GM21381 (cell line): ENCODE results near the gene LSM14A.

Experiments used
- ATAC-seq: cut with Tn5 transposase; IDR thresholded peaks from one replicate; pipeline ENCODE4 v1.9.1; 2021; ENCODE audit warnings: mild to moderate bottlenecking, moderate library complexity; ENCODE audit not compliant: unreplicated experiment

Gene LSM14A

DNA sequence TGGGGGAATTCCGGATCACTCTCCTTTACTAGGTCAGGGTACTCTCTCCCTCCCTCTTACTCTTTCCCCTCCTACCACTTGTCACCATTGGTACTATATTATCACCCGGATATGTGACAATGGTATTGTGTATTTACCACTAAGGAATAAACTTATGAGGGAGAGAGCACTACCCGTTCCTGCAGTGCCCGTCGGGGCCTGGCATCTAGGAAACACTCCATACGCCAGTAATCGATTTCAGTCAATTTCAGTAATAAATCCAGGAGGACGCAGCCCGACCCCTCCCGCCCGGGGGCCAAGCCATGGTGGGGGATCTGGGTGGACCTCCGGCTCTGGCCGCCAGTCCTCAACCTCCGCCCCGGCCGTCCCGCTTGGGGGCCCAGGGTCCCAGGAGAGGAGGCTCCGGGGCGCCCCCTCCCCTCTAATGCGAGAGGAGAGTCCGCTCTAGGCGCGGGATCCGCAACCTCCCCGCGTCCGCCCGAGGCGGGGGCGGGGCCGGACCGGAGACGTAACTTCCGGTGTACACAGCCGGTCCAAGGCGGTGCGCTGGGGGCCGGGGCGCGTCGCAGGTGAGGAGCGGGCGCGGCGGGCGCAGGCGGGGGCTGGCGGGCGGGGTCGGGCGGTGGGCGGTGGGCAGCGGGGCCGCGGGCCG lies 81.9 kb downstream of the LSM14A start, which contains the start of gene GARRE1:
TSS of gene GARRE1 (plus strand) at position 509 of the 652 bp plus-strand sequence. CDS start 45,920 bp downstream, outside the sequence.
- ATAC-seq: peak; percentile 82

DNA sequence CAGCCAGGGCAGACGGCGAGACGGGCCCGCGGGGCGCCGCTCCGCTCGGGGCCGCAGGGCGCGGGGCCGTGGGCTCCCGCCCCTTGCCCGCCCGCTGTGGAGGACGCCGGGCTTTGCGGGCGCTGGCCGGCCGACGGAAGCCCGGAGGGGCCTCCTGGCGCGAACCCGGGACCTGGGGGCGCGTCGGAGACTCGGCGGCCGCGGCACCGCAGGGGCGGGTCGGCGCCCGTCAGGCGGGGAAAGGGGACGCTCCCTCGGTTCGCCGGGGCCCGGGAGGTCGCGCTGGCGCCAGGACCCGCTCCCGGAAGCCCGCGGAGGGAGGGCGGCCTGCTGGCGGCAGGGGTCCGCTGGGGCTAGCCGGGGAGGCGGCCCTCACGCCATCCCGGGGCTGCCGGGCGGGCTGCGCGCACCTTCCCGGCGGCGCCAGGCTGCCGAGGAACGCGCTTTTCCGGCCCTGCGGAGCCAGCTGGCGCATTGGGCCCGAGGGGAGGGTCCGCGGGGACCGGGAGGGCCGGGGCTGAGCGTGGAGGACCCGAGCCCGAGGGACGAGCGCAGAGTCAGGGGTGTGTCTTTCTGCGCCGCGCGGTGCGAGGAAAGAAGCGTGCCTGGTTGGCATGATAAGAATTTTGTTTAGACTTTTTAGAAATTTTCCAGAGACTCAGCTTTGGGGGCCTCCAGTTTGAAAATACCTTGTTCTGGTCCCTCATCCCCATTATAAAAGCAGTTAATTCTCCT lies 82.6 kb downstream of the LSM14A start:
- ATAC-seq: peak; percentile 53

DNA sequence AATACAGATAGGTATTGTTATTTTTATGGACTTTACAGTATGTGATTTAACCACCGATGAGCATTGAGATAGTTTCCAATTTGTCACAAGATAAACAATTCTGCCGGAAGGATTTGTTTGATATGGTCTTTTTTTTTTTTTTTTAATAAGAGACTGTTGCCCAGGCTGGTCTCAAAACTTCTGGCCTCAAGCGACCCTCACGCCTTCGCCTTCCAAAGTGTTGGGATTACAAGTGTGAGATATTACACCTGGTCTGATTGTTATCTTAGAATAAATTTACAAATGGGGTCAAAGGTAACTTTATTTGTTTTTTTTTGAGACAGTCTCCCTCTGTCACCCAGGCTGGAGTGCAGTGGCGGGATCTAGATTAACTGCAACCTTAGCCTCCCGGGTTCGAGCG lies 83.2 kb downstream of the LSM14A start:
- no peak for ATAC-seq

DNA sequence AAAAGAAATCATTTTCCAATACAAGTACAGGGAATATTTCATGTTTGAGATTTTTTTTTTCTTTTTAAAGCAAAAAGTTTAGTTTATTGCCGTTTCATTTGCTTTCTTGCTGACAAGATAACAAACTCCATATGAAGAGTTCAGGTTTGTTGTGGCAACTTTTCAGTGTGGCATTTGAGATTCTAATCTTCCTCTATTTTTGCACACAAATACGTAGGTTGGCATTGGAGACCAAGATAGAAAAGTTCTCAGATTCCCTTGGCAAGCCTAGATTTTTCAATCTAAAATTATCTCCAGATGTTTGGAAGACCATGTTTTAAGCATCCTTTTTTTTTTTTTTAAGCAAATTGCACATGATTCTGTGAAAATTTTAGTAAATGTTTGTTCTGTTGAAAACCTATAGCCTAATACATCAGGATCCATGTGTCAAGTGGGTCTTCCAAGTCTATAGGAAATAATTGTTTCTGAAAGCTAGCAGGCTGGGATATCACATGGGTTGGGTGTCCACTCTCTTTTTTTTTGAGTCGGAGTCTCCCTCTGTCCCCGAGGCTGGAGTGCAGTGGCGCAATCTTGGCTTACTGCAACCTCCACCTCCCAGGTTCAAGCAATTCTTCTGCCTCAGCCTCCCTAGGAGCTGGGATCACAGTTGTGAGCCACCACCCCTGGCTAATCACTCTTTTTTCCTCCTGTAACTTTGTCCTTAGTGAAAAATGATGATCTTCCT lies 84.7 kb downstream of the LSM14A start:
- ATAC-seq: no peak

DNA sequence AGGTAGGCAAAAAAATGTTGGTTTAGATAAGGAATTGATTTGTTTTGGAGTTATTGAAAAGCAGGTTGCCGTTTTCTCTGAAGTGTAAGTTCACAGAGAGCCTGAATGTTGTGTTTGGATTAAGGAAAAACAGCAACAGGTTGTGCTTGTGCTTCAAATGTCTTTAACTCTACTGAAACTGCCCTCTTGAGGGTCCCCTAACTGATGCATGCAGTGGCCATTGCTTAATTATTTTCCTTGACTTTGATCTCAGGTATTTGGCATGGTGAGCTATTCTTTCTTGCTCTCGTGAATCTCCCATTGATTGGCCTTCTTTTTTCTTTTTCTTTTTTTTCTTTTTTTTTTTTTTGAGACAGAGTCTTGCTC lies 85.2 kb downstream of the LSM14A start:
- no peak for ATAC-seq

DNA sequence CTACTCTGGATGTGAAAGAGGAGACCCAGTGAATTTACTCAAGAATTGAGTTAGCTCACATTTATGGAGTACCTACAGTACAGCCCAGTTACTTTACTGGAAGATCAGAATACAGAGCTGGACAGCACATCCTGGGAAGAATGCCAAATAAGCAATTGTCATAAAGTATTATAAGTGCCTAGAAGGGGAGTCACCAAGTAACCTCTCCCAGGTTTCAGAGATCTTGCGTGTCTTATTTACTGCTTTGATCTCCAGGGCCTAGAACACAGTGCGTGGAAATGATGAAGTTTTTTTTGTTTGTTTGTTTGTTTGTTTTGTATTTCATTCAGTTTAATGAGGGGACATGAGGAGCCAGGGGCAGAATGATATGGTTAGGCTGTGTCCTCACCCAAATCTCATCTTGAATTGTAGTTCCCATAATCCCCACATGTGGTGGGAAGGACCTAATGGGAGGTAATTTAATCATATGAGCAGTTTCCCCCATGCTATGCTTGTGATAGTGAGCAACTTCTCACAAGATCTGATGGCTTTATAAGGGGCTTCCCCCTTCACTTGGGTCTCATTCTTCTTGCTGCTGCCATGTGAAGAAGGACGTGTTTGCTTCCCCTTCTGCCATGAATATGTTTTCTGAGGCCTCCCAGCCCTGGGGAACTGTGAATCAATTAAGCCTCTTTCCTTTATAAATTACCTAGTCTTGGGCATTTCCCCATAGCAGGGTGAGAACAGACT lies 87.2 kb downstream of the LSM14A start:
- no peak for ATAC-seq

DNA sequence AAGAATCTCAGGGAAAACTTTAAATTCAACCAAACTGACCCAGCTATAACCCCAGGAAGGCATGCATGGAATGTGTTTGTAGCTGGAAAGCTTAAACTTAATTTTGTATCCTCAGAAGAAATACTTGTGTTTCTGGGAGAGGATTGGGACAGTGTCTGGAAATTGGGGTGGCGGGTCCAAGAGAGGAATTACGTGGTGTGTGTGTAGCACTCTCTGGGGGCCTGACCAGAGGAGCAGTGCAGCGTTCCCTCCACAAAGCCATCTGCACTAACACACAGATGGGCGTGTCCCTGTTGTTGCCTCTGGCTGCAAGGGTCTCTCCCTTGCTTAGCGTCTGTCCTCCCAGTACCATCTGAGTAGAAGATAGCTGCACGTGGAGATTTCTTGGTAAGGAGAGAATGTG lies 88.5 kb downstream of the LSM14A start:
- no peak for ATAC-seq

DNA sequence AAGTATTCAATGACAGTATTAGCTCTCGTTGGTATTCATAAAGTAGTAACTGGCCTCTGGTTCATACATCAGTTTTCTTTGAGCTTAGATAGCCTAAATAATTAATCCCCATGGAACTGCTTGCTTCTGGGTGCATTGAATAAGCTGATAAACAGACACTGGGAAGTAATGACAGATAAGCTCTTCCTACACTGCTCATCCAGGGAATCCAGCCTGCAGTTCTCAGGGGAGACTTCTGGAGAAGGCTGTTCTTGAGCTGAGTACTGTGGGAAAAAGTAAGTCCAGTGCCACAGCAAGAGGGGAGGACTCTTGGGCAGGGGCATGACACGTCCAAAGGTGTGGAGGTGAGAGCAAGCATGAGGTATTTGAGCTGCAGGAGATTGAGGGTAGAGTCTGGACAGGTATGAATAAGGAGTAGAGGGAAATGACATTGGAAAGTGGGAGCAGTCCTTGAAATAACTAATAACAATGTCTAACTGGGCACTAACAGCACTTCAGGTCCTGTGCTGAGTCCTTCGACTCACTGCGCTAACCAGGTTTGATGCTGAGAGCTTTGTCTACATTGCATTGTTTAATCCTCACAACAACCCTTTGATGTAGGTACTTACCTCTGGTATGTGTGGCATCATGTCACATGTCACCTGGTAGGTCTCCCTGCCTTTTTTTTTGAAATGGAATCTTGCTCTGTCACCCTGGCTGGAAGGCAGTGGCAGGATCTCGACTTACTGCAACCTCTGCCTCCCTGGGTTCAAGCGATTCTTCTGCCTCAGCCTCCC lies 89.2 kb downstream of the LSM14A start:
- no peak for ATAC-seq

DNA sequence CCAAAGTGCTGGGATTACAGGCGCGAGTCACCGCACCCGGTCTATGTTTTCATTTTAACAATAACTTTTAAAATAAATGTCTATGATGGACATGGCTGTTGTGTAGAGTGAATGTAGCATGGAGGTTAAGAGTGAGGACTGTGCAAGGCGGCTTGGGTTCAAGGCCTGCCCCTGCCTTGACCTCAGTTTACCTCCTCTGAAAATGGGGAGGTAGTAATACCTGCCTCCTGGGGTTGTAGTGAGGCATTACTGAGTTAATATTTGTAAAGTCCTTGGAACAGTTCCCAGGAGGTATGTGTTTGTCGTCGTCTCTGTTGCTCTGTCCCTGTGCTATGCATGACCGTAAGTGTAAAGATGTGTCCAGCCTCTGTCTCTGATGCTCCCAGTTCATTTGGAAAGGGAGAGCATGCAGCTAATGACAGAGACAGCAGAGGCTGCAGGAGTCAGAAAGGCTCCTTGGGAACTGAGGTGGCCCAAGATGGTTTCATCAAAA lies 91.5 kb downstream of the LSM14A start:
- ATAC-seq: no peak

DNA sequence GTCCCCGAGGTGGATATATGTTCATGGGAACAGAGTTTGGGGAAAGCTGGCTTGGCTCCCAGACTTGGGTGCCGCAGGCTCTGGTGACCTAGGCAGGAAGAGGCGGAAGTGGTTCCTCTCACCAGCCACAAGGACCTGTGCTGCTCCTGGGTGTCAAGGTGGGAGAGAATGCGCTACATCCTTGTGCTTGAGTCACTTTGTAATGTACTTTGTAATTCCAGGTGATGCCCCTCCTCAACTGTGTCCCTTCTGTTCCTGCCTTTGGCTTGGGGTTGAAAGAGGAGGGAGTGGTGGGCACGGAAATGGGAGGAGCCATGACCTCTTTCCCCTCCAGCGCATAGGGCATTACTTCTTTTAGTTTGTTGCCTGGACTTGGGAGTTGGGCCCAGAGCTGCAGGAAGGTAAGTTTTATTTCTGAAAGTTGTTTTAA lies 92.9 kb downstream of the LSM14A start:
- no peak for ATAC-seq

DNA sequence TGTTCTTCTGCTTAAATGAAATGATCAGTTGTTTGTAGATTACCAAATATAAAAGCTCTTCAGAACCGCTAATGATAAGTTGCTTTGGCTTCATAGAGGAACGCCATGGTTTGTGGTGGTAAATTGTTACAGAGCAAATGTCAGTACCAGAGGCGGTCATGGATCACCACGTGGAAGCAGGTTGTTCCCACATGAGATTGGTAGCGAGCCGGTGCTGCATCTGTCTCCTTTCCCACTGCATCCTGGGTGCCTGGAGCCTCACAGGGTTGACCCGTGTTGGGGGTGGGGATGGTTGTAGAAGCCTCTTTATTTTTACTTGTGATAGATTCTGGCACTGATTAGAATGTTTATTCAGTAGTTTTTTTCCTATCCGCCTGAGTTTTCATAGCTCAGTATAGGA lies 96.8 kb downstream of the LSM14A start:
- no peak for ATAC-seq

DNA sequence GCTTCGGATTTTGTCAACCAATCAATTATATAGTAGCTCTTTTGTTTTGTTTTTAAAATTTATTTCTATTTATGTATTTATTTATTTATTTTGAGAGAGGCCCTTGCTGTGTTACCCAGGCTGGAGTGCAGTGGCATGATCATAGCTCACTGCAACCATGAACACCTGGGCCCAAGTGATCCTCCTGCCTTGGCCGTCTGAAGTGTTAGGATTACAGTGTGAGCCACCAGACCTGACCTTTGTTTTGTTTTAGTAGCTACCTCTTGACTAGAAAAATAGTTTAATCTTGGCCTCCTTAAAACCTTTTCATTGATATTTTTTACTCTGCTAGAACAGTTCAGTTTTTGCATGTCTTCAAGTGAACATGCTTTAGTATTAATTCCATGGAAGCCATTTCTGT lies 97.2 kb downstream of the LSM14A start:
- no peak for ATAC-seq

DNA sequence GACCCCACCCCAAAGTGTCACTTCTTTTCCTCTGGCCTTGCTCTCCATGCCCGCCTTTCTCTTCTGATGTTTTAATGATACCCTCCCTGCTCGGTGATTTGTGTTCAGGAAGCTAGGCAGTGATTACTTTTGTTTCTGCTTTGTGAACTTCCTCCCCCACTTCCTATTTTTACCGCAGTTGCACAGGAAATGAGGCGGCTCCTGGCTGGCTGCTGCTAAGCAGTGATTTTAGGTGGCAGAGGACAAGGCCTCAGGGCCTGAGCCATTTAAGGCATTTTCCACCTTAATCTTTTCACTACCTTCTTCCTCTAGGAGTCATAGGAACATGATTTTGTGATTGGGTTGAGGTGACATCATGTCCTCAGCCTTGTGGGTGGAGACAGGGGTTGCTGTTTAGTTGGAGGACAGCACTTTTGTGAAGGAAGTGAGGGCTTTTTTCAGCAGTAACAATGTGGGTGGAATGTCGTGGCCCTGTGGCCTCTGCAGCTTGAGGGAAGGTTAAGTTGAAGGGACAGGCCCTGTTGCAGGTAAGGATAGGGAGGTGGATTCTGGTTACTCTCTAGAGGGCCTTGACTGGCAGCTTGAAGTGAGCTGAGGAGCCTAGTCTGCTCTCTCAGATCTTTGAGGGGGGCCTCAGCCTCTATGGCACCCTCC lies 97.8 kb downstream of the LSM14A start:
- ATAC-seq: peak; percentile 64

DNA sequence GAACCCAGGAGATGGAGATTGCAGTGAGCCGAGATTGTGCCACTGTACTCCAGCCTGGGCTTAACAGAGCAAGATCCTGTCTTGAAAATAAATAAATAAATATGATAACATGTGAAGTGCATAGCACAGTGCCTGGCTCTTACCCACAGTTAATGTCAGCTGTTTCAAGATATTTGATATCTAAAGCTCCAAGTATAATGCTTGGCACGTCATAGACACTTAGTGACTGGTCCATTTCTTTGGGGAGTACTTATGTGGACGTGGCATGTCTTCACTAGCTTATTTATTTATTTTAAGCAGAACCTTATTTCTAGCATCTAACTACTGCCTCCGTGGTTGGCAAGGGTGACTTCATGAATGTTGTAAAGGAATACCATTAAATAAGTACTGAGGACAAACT lies 100.8 kb downstream of the LSM14A start:
- ATAC-seq: no peak

DNA sequence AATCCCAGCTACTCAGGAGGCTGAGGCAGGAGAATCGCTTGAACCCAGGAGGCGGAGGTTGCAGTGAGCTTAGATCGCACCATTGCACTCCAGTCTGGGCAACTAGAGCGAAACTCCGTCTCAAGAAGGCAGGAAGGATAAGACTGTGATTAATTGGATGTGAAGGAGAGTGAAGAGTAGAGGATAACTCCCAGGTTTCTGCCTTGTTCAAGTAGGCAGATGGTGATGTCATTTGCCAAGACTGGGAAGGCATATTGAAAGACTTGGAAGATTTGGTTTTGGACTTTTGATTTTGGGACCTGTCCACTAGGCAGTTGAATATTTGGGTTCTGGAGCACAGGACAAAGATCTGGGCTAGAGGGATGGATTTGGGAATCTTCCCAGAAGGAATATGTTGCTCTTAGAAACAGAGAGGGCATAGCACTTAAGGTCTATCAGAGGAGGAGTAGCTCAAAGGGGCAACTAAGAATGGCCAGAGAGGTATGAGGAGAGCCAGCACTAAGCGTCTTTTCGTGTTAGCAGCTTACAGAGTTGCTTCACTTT lies 102.1 kb downstream of the LSM14A start:
- ATAC-seq: no peak

DNA sequence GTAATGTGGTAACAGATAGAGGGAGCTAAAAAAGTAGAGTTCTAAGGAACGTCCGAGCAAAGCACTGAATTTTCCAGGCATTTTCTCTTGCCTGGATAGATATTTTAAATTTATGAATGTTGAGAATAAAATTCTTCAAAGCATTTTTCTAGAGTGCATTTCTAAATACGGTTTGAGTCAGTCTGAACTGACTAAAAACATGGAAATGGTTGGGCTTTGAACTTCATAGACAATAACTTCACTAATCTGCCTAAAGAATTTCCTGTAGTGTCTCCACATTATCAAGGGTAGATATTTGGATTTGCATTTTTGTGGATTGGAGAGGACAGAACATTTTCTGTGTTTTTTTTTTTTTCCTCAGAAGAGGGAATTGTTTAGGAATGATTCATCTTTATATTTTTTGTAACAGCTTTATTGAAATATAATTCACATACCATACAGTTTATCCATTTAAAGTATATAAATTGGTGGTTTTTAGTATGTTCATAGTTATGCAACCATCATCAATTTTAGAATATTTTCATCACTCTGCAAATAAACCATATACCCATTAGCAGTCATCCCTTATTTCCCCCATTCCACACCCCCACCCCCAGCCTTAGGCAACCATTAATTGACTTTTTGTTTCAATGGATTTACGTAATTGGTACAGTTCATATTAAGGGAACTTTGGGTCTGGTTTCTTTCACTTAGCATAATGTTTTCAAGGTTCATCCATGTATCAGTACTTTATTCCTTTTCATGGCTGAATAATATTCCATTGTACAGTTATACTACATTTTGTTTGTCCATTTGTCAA lies 102.7 kb downstream of the LSM14A start:
- no peak for ATAC-seq

DNA sequence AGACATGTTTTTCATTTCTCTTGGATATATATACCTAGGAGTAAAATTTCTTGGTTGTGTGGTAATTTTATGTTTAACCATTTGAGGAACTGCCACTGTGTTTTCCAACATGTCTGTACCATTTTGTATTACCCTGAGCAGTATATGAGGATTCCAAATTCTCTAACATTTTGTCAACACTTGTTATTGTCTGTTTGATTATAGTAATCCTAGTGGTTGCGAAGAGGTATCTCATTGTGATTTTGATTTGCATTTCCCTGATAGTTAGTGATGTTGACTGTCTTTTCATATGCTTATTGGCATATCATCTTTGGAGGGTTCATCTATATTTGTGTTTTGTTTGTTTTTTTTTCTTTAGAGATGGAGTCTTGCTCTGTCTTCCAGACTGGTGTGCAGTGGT lies 103.4 kb downstream of the LSM14A start:
- no peak for ATAC-seq

DNA sequence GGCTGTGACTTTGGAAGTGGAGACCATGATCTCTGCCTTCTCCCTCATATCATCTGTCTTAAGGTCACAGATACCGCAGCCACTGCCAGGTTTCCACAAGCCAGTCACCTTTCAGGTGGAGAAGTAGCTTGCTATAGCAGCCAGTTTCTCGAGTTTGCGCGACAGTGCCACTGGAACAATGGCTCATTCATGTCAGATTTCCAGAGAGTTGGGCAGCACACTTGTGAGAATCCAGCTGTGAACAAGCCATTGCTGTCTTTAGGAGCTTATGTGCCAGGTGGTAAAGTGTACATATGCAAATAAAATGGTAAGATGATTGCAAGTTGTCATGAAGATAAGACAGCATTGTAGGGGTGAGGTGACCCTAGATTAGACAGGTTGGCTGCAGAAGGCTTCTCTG lies 104.3 kb downstream of the LSM14A start:
- ATAC-seq: no peak

DNA sequence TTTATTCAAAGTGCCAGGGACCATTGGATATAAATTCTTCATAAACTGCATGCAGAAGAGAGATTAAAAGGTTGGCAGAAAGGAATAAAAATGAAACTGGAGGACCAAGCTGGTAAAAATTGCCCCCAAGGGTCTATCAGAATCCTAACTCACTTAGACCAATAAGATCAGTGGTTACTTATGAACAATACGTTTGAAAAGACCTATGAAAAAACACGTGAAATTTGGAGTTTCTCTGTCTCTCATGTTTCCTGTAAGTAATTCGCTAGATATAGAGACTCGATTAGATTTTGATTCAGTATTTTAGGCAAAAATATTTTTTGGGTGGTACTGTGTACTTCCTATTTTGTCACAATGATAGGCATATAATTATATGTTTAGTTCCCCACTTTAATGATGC lies 104.9 kb downstream of the LSM14A start:
- ATAC-seq: no peak
